Peyer's patch (tissue), 4 donors: ENCODE results near the gene ZNF362.

Source experiments
- POLR2A ChIP-seq, 2 donors: fragments of 450-650 bp; IDR thresholded peaks; one replicate each; pipeline ENCODE4 v1.5.1; 2017; ENCODE audit warnings: antibody characterized with exemption in 2 of 2, mild to moderate bottlenecking in 2 of 2, moderate library complexity in 2 of 2
- TF ChIP-seq, protein P1 (sequence below), 6 experiments: fragments of 450-650 bp in 4 of 6; fragments of 200-600 bp in 2 of 6; sonication (generic) in 1 of 6; IDR thresholded peaks; one replicate each; pipeline ENCODE4 v1.5.1; 2017 to 2019; ENCODE audit warnings: antibody characterized with exemption in 6 of 6, mild to moderate bottlenecking in 3 of 6, moderate library complexity in 1 of 6

- TF ChIP-seq, protein P1, sequence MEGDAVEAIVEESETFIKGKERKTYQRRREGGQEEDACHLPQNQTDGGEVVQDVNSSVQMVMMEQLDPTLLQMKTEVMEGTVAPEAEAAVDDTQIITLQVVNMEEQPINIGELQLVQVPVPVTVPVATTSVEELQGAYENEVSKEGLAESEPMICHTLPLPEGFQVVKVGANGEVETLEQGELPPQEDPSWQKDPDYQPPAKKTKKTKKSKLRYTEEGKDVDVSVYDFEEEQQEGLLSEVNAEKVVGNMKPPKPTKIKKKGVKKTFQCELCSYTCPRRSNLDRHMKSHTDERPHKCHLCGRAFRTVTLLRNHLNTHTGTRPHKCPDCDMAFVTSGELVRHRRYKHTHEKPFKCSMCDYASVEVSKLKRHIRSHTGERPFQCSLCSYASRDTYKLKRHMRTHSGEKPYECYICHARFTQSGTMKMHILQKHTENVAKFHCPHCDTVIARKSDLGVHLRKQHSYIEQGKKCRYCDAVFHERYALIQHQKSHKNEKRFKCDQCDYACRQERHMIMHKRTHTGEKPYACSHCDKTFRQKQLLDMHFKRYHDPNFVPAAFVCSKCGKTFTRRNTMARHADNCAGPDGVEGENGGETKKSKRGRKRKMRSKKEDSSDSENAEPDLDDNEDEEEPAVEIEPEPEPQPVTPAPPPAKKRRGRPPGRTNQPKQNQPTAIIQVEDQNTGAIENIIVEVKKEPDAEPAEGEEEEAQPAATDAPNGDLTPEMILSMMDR (IDR thresholded peaks at IDR 0.05) = no peak
- TF ChIP-seq POLR2A (IDR thresholded peaks at IDR 0.05) = no peak
Measured at GRCh38 chr1:33287317-33287716, 31.0 kb downstream of the ZNF362 start.
